ENCODE results near the gene GLI2. TPM values are rescaled to one million over a fixed set of nuclear protein-coding genes. Genes with fewer than 3 reads are reported as not detected.

GLI2 gene
- total RNA-seq, 4 donors from 2014 or later: 7.1 to 25.3 (median 11.8) TPM

GRCh38 chr2:120769076-120769786, 33.6 kb downstream of the GLI2 start:
- no peaks in the 10 kb centered on the region for H3K27me3 ChIP-seq
- H3K4me3 ChIP-seq: no peak overlapping the region
- intact Hi-C loops (cut with DNase I): no loop called here
- WGBS: 97% methylated on average over 11 of the region's 11 CpGs
- no peaks in the 10 kb centered on the region for H3K9me3 ChIP-seq
- H3K27ac ChIP-seq (replicated peaks in 1 of 4): no peak overlapping the region
- DNase-seq (ENCODE audit: extremely low spot score): no peak
- H3K36me3 ChIP-seq: no peaks in the 10 kb centered on the region
- TF ChIP-seq POLR2A (IDR thresholded peaks at IDR 0.05; ENCODE audit: low read depth) (no peak), POLR2AphosphoS5 (IDR thresholded peaks at IDR 0.05) (no peak), EP300 (IDR thresholded peaks at IDR 0.05) (no peak), CTCF (IDR thresholded peaks at IDR 0.05) (no peak)
- H3K4me1 ChIP-seq: peaks cover 17 to 62% (median 53%) of the 10 kb centered on the region in 4 donors

- intact Hi-C loops (cut with DNase I): no loop called here
- DNase-seq (ENCODE audit: extremely low spot score): no peak
- Histone ChIP-seq H3K4me3 (no peak overlapping the region), H3K36me3 (no peaks in the 10 kb centered on the region), H3K27ac (replicated peaks in 1 of 4) (no peak overlapping the region), H3K9me3 (no peaks in the 10 kb centered on the region), H3K27me3 (no peaks in the 10 kb centered on the region), H3K4me1 (peaks cover 12 to 57% (median 49%) of the 10 kb centered on the region in 4 donors)
- WGBS: 88% methylated on average over 1 of the region's 2 CpGs
- TF ChIP-seq POLR2AphosphoS5 (IDR thresholded peaks at IDR 0.05) (no peak), EP300 (IDR thresholded peaks at IDR 0.05) (no peak)
Observed at GRCh38 chr2:120769787-120770120, 34.1 kb downstream of the GLI2 start.

GRCh38 chr2:120770176-120770575, 34.5 kb downstream of the GLI2 start:
- intact Hi-C loops (cut with DNase I): no loop called here
- no peak for DNase-seq (ENCODE audit: extremely low spot score)
- Histone ChIP-seq H3K27ac (replicated peaks in 1 of 4) (no peak overlapping the region), H3K9me3 (no peaks in the 10 kb centered on the region), H3K36me3 (no peaks in the 10 kb centered on the region), H3K4me1 (peaks cover 8 to 53% (median 45%) of the 10 kb centered on the region in 4 donors), H3K27me3 (no peaks in the 10 kb centered on the region), H3K4me3 (no peak overlapping the region)
- 89% methylated on average over 2 of the region's 4 CpGs for WGBS
- TF ChIP-seq POLR2A (IDR thresholded peaks at IDR 0.05; ENCODE audit: low read depth) (no peak), CTCF (IDR thresholded peaks at IDR 0.05) (no peak)

- Histone ChIP-seq H3K4me1 (peaks cover 3 to 48% (median 40%) of the 10 kb centered on the region in 4 donors), H3K27me3 (no peaks in the 10 kb centered on the region), H3K36me3 (no peaks in the 10 kb centered on the region), H3K9me3 (no peaks in the 10 kb centered on the region), H3K27ac (replicated peaks in 1 of 4) (peak overlapping the region in 1 of 4 donors; percentile 48), H3K4me3 (no peak overlapping the region)
- 89% methylated on average over 3 of the region's 6 CpGs for WGBS
- TF ChIP-seq POLR2AphosphoS5 (IDR thresholded peaks at IDR 0.05) (no peak), CTCF (IDR thresholded peaks at IDR 0.05) (no peak), POLR2A (IDR thresholded peaks at IDR 0.05; ENCODE audit: low read depth) (no peak)
- intact Hi-C loops (cut with DNase I): no loop called here
- DNase-seq (ENCODE audit: extremely low spot score): no peak
Observed at GRCh38 chr2:120770641-120771040, 35.0 kb downstream of the GLI2 start.

GRCh38 chr2:120771111-120771780, 35.6 kb downstream of the GLI2 start:
- DNase-seq (ENCODE audit: extremely low spot score): no peak
- intact Hi-C loops (cut with DNase I): no loop called here

More at GRCh38 chr2:120771111-120771780, 35.6 kb downstream of the GLI2 start:
- TF ChIP-seq CTCF (IDR thresholded peaks at IDR 0.05): no peak
- no peak for TF ChIP-seq POLR2A (IDR thresholded peaks at IDR 0.05; ENCODE audit: low read depth)
- no peak for TF ChIP-seq EP300 (IDR thresholded peaks at IDR 0.05)
- no peak for TF ChIP-seq POLR2AphosphoS5 (IDR thresholded peaks at IDR 0.05)
- no peaks in the 10 kb centered on the region for H3K9me3 ChIP-seq
- no peaks in the 10 kb centered on the region for H3K27me3 ChIP-seq
- no peaks in the 10 kb centered on the region for H3K36me3 ChIP-seq
- peaks cover 3 to 42% (median 34%) of the 10 kb centered on the region in 4 donors for H3K4me1 ChIP-seq
- WGBS: 58% methylated on average over 4 of the region's 14 CpGs
- H3K4me3 ChIP-seq: no peak overlapping the region
- H3K27ac ChIP-seq (replicated peaks in 1 of 4): peak overlapping the region in 3 of 4 donors; percentile 2 to 48 (median 15)
